ENCODE data around the gene GRID1.

DNA sequence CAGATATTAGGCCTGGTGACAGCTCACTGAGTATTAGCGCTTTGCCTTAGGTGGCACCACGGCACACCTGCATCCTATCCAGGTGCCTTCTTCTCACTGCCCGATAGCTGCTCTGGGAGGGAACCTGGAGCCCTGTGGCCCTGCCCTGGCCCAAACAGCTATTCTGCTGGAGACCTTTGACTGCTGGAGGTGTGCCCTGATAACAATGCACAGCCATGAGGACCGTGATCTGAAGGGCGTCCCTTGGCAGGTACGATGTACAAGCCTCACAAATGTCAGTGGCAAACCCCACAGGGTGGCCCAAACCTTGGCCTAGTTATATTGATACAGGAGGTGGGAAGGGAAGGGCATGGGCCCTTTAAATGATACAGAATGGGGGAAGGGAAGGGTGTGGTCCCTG is 259.5 kb downstream of the GRID1 start:
- TF ChIP-seq, protein P1, sequence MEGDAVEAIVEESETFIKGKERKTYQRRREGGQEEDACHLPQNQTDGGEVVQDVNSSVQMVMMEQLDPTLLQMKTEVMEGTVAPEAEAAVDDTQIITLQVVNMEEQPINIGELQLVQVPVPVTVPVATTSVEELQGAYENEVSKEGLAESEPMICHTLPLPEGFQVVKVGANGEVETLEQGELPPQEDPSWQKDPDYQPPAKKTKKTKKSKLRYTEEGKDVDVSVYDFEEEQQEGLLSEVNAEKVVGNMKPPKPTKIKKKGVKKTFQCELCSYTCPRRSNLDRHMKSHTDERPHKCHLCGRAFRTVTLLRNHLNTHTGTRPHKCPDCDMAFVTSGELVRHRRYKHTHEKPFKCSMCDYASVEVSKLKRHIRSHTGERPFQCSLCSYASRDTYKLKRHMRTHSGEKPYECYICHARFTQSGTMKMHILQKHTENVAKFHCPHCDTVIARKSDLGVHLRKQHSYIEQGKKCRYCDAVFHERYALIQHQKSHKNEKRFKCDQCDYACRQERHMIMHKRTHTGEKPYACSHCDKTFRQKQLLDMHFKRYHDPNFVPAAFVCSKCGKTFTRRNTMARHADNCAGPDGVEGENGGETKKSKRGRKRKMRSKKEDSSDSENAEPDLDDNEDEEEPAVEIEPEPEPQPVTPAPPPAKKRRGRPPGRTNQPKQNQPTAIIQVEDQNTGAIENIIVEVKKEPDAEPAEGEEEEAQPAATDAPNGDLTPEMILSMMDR (IDR thresholded peaks at IDR 0.05) = no peak
- TF ChIP-seq POLR2A (IDR thresholded peaks at IDR 0.05) = no peak
